Ishikawa (cell line): Measurements from ENCODE around the gene NLE1.

ENCODE experiments used
- CEBPB ChIP-seq: IDR thresholded peaks from 2 replicates; pipeline ENCODE4 v1.6.1; 2012
- CREB1 ChIP-seq: IDR thresholded peaks from 2 replicates; pipeline ENCODE4 v1.6.1; 2012; ENCODE audit warnings: low read depth
- EGR1 ChIP-seq: IDR thresholded peaks from 2 replicates; pipeline ENCODE4 v1.6.1; 2012
- EP300 ChIP-seq: IDR thresholded peaks from 2 replicates; pipeline ENCODE4 v1.6.1; 2012; ENCODE audit warnings: borderline replicate concordance
- FOXM1 ChIP-seq: IDR thresholded peaks from 2 replicates; pipeline ENCODE4 v1.6.1; 2012; ENCODE audit warnings: low read depth, borderline replicate concordance
- NFIC ChIP-seq: IDR thresholded peaks from 2 replicates; pipeline ENCODE4 v1.6.1; 2012
- RAD21 ChIP-seq: IDR thresholded peaks from 2 replicates; pipeline ENCODE4 v1.6.1; 2012; ENCODE audit warnings: low read depth
- REST ChIP-seq: IDR thresholded peaks from 2 replicates; pipeline ENCODE4 v1.6.1; 2012; ENCODE audit warnings: low read depth, mild to moderate bottlenecking
- TAF1 ChIP-seq: IDR thresholded peaks from 2 replicates; pipeline ENCODE4 v1.6.1; 2012; ENCODE audit warnings: low read depth, mild to moderate bottlenecking
- TCF12 ChIP-seq: IDR thresholded peaks from 2 replicates; pipeline ENCODE4 v1.6.1; 2012; ENCODE audit warnings: low read depth
- TEAD4 ChIP-seq: IDR thresholded peaks from 2 replicates; pipeline ENCODE4 v1.6.1; 2012
- USF1 ChIP-seq: IDR thresholded peaks from 2 replicates; pipeline ENCODE4 v1.6.1; 2012
- YY1 ChIP-seq: IDR thresholded peaks from 2 replicates; pipeline ENCODE4 v1.6.1; 2012; ENCODE audit warnings: low read depth
- ZBTB7A ChIP-seq: IDR thresholded peaks from 2 replicates; pipeline ENCODE4 v1.6.1; 2012; ENCODE audit warnings: low read depth
- TF ChIP-seq, protein P1 (sequence below): IDR thresholded peaks from 2 replicates; pipeline ENCODE4 v1.6.1; 2012

The NLE1 gene

GRCh38 chr17:35183332-35183731, 41.2 kb upstream of the NLE1 start:
- TF ChIP-seq TAF1: no peak
- TF ChIP-seq FOXM1: no peak
- TF ChIP-seq RAD21: no peak
- no peak for TF ChIP-seq USF1
- TF ChIP-seq TEAD4: no peak
- no peak for TF ChIP-seq TCF12
- TF ChIP-seq NFIC: no peak
- TF ChIP-seq, protein P1, sequence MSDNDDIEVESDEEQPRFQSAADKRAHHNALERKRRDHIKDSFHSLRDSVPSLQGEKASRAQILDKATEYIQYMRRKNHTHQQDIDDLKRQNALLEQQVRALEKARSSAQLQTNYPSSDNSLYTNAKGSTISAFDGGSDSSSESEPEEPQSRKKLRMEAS: no peak
- no peak for TF ChIP-seq REST

DNA sequence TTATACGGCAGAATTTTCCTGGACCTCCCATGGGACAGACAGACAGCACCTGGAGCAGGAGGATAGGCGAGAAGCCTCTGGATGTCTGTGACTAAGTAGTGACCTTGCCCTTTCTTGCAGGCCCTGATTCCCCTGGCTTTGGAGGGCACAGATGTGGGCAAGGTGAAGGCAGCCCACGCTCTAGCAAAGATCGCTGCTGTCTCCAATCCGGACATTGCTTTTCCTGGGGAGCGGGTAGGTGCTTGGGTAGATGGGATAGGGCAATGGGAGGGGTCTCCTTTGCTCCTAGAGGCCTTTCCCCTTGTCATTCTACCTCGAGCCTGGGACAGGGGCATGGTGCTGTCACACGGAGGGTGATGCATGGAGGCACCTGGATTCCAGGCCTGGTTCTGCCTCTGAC, 34.8 kb upstream of the NLE1 start:
- TF ChIP-seq YY1: no peak
- no peak for TF ChIP-seq USF1
- TF ChIP-seq TAF1: no peak
- TF ChIP-seq NFIC: no peak
- no peak for TF ChIP-seq EP300
- no peak for TF ChIP-seq CREB1
- no peak for TF ChIP-seq FOXM1
- TF ChIP-seq REST: no peak
- TF ChIP-seq EGR1: no peak
- no peak for TF ChIP-seq TCF12
- TF ChIP-seq RAD21: no peak
- TF ChIP-seq TEAD4: no peak
- no peak for TF ChIP-seq ZBTB7A
- TF ChIP-seq CEBPB: no peak
- TF ChIP-seq, protein P1: no peak

GRCh38 chr17:35175638-35176415, 33.7 kb upstream of the NLE1 start:
- TF ChIP-seq CEBPB: no peak
- no peak for TF ChIP-seq USF1
- TF ChIP-seq YY1: no peak
- TF ChIP-seq FOXM1: no peak
- TF ChIP-seq EP300: no peak
- TF ChIP-seq, protein P1: no peak
- TF ChIP-seq TEAD4: no peak

DNA sequence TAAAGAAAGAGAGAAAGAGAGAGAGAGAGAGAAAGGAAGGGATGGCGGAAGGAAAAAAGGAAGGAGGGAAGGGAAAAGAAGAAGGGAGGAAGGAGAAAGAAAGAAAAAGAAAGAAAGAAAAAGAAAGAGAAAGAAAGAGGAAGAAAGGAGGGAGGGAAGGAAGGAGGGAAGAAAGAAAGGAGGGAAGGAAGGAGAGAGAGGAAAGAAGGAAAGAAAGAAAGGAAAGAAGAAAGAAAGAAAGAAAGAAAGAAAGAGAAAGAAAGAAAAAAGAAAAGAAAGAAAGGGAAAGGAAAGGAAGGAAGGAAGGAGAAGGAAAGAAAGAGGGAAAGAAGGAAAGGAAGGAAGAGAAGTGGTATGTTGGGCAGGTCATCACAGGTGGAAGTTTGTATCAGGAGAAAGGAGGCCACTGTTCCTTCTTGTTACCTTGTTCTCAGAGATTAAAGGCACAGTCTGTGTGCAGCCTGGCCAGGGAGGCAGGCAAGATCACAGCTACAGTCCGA, 32.8 kb upstream of the NLE1 start:
- TF ChIP-seq USF1: no peak
- TF ChIP-seq REST: no peak
- no peak for TF ChIP-seq EGR1
